H1 (cell line): ENCODE measurements around the gene ITPKB. TPM values are rescaled to one million over a fixed set of nuclear protein-coding genes. Genes with fewer than 3 reads are reported as not detected.

Experiments used
- CHD2 ChIP-seq: IDR thresholded peaks from 2 replicates; pipeline ENCODE4 v1.6.1; 2012; ENCODE audit warnings: low read length, improper control_type of control experiment
- CTBP2 ChIP-seq: IDR thresholded peaks from 2 replicates; pipeline ENCODE4 v1.7.0; 2011; ENCODE audit warnings: borderline replicate concordance, mild to moderate bottlenecking, moderate library complexity, mixed read lengths, low read length; ENCODE audit not compliant: insufficient read depth, insufficient read length
- GABPA ChIP-seq: IDR thresholded peaks from 2 replicates; pipeline ENCODE4 v1.6.1; 2011; ENCODE audit warnings: mild to moderate bottlenecking, low read length, moderate library complexity, borderline replicate concordance; ENCODE audit not compliant: insufficient read depth
- POLR2A ChIP-seq, 2 experiments: IDR thresholded peaks; 1 replicate in 1 of 2; 2 replicates in 1 of 2; pipeline ENCODE4 v1.6.1; 2011; ENCODE audit warnings: low read depth in 2 of 2, low read length in 2 of 2, mild to moderate bottlenecking in 2 of 2; ENCODE audit errors: control extremely low read depth in 1 of 2
- POLR2AphosphoS5 ChIP-seq: IDR thresholded peaks from 2 replicates; pipeline ENCODE4 v1.6.1; 2011; ENCODE audit warnings: low read depth, low read length
- SP2 ChIP-seq: IDR thresholded peaks from 2 replicates; pipeline ENCODE4 v1.6.1; 2012; ENCODE audit warnings: mild to moderate bottlenecking, low read length, inconsistent platforms
- SRF ChIP-seq: IDR thresholded peaks from 2 replicates; pipeline ENCODE4 v1.6.1; 2011; ENCODE audit warnings: mild to moderate bottlenecking, low read depth, low read length, moderate library complexity
- TAF7 ChIP-seq: optimal IDR thresholded peaks from 2 replicates; pipeline ENCODE3; 2011; ENCODE audit warnings: low read depth, mild to moderate bottlenecking, inconsistent platforms, low read length, moderate library complexity, borderline replicate concordance
- polyA plus RNA-seq, 7 experiments: library from polyadenylated mRNA; depleted of rRNA in 3 of 7; stranded (reverse) in 5 of 7; unstranded in 2 of 7; fragments of >200 nt in 5 of 7; fragments of 200-250 nt in 2 of 7; gene quantifications; 1 replicate in 5 of 7; 2 replicates in 1 of 7; 4 replicates in 1 of 7; pipeline versions ENCODE4 v1.2.1 to v1.2.3, GENCODE V29; 2011 to 2013; ENCODE audit warnings: missing spikeins in 2 of 7, mixed read lengths in 2 of 7
- total RNA-seq: library from RNA; stranded (reverse); fragmentation: NEBNext Ultra II Directional; extraction: Animal tissue kit (Norgen Biotek cat#: 25700); gene quantifications from 2 replicates; pipeline ENCODE4 v1.2.1, GENCODE V29; 2021
- TF ChIP-seq, protein P1 (sequence below): IDR thresholded peaks from 2 replicates; pipeline ENCODE4 v1.6.1; 2011; ENCODE audit warnings: low read depth, mild to moderate bottlenecking, low read length; ENCODE audit not compliant: insufficient read depth

ITPKB gene
- total and polyA plus RNA-seq, 2 of the 8 experiments (the other 6 are each of a cell fraction or from before 2014, with no cell fraction given): 1.7 to 4.8 TPM

DNA sequence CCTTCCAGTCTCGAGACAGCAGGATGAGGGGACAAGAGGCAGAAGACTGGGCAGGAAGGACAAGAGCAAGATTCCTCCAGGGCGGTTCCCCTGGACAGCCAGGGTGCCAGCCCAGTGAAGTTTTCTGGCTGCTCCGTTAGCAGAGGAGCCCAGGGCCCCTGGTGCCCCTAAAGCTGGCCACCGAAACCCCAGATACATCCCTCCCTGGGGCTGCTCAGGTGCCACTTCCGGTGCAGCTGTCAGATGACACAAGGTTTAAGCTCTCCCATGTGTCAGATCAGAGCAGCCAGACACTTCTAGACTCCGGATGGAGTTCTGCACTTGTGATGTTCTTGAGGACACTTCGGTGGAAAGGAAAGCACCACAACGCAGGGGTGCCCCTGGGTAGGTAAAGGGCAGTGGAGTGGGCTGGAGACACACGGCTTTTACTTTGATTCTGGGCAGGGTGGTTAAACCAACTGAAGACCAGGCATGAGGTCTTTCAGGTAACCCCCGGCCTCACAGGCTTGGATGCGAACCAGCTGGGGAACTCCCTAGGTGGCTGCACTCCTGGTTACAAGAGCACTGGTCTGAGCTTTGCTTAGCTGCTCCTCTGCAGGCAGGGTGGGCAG lies 85.7 kb downstream of the ITPKB start (continued):
- TF ChIP-seq SP2: no peak
- TF ChIP-seq, protein P1, sequence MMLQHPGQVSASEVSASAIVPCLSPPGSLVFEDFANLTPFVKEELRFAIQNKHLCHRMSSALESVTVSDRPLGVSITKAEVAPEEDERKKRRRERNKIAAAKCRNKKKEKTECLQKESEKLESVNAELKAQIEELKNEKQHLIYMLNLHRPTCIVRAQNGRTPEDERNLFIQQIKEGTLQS: no peak
- no peak for TF ChIP-seq POLR2A (IDR thresholded peaks at IDR 0.05; ENCODE audit: control extremely low read depth in 1 of 2, low read depth in 2 of 2, low read length in 2 of 2)
- TF ChIP-seq GABPA: no peak
- TF ChIP-seq SRF: no peak
- no peak for TF ChIP-seq CTBP2
- TF ChIP-seq POLR2AphosphoS5: no peak
- TF ChIP-seq TAF7: no peak
- no peak for TF ChIP-seq CHD2
